IMR-90 (cell line): ENCODE measurements around the gene ZDHHC22. TPM values are rescaled to one million over a fixed set of nuclear protein-coding genes. Genes with fewer than 3 reads are reported as not detected.

Experiments used
- ATAC-seq: fragments of 200-7000 bp; cut with Tn5 transposase; 2 replicates; pipeline ENCODE4 v1.9.1; 2020; ENCODE audit warnings: low read depth, mild to moderate bottlenecking, moderate library complexity
- BruUV-seq: library from RNA; stranded (reverse); fragments of 400-500 nt; replicated peaks from 2 replicates; lab custom pipeline; 2021; lab: Mats Ljungman, UMichigan
- CTCF ChIA-PET: fragments of 300-600 bp; formaldehyde crosslinking; extraction: SDS; loops from one replicate; lab custom pipeline; 2021; ENCODE audit warnings: antibody characterized with exemption; lab: Yijun Ruan, JAX
- POLR2A ChIA-PET: fragments of 300-600 bp; sonication (Branson Sonifier 250); formaldehyde crosslinking; loops from one replicate; lab custom pipeline; 2022; ENCODE audit warnings: antibody characterized with exemption; ENCODE audit not compliant: unreplicated experiment; lab: Charles Lee
- DNase-seq: peaks from one replicate; pipeline ENCODE4 v3.0.0; 2013
- H2AFZ ChIP-seq: replicated peaks from 2 replicates; pipeline ENCODE3; 2013; ENCODE audit warnings: low read length, mild to moderate bottlenecking; ENCODE audit not compliant: poor library complexity
- H2AK5ac ChIP-seq: 2 replicates; pipeline ENCODE4 v1.6.1; 2013; ENCODE audit warnings: low read depth, low read length, inconsistent platforms
- H2AK9ac ChIP-seq: replicated peaks from 2 replicates; pipeline ENCODE3; 2013; ENCODE audit warnings: mild to moderate bottlenecking, low read depth, low read length, moderate library complexity; ENCODE audit not compliant: poor library complexity
- H2BK120ac ChIP-seq: 2 replicates; pipeline ENCODE4 v1.6.1; 2013; ENCODE audit warnings: low read depth, low read length, inconsistent platforms
- H2BK15ac ChIP-seq: 3 replicates; pipeline ENCODE4 v1.6.1; 2013; ENCODE audit warnings: low read depth, low read length, inconsistent platforms
- H2BK20ac ChIP-seq: 2 replicates; pipeline ENCODE4 v1.6.1; 2013; ENCODE audit warnings: low read depth, mild to moderate bottlenecking, inconsistent platforms, low read length, moderate library complexity
- H2BK5ac ChIP-seq: 2 replicates; pipeline ENCODE4 v1.6.1; 2013; ENCODE audit warnings: mild to moderate bottlenecking, low read depth, low read length, inconsistent platforms; ENCODE audit not compliant: poor library complexity, severe bottlenecking
- H3K14ac ChIP-seq: replicated peaks from 2 replicates; pipeline ENCODE4 v1.6.1; 2013; ENCODE audit warnings: low read depth, low read length, inconsistent platforms
- H3K18ac ChIP-seq: 2 replicates; pipeline ENCODE4 v1.6.1; 2013; ENCODE audit warnings: low read depth, low read length, control low read depth
- H3K23ac ChIP-seq: 2 replicates; pipeline ENCODE4 v1.6.1; 2013; ENCODE audit warnings: low read depth, low read length, inconsistent platforms
- H3K27ac ChIP-seq: 2 replicates; pipeline ENCODE4 v1.5.1; 2013; ENCODE audit warnings: mild to moderate bottlenecking, control low read depth, low read length; ENCODE audit not compliant: insufficient read depth
- H3K27me3 ChIP-seq: 2 replicates; pipeline ENCODE4 v1.6.1; 2013; ENCODE audit warnings: low read length; ENCODE audit not compliant: control insufficient read depth, insufficient read depth
- H3K36me3 ChIP-seq: 2 replicates; pipeline ENCODE4 v1.6.1; 2013; ENCODE audit warnings: low read length, mixed read lengths; ENCODE audit not compliant: control insufficient read depth, insufficient read depth
- H3K4ac ChIP-seq: 2 replicates; pipeline ENCODE4 v1.6.1; 2013; ENCODE audit warnings: low read depth, low read length, inconsistent platforms
- H3K4me1 ChIP-seq: 2 replicates; pipeline ENCODE4 v1.6.1; 2013; ENCODE audit warnings: low read length, mixed read lengths; ENCODE audit not compliant: control insufficient read depth, insufficient read depth
- H3K4me2 ChIP-seq: 2 replicates; pipeline ENCODE4 v1.6.1; 2013; ENCODE audit warnings: low read depth, mild to moderate bottlenecking, control low read depth, low read length, moderate library complexity
- H3K4me3 ChIP-seq: 2 replicates; pipeline ENCODE4 v1.5.1; 2013; ENCODE audit warnings: low read depth, mild to moderate bottlenecking, control low read depth, low read length, moderate library complexity; ENCODE audit not compliant: insufficient read depth
- H3K56ac ChIP-seq: 2 replicates; pipeline ENCODE4 v1.6.1; 2013; ENCODE audit warnings: low read length, inconsistent platforms; ENCODE audit not compliant: insufficient read depth; ENCODE audit errors: extremely low read depth
- H3K79me1 ChIP-seq, 2 experiments: 2 replicates each; pipeline ENCODE4 v1.6.1; 2013; ENCODE audit warnings: low read length in 2 of 2, inconsistent platforms in 1 of 2, low read depth in 1 of 2
- H3K9ac ChIP-seq: 2 replicates; pipeline ENCODE4 v1.6.1; 2013; ENCODE audit warnings: low read depth, low read length, control low read depth
- H3K9me1 ChIP-seq: 2 replicates; pipeline ENCODE4 v1.6.1; 2013; ENCODE audit warnings: low read length, inconsistent platforms; ENCODE audit not compliant: insufficient read depth
- H3K9me3 ChIP-seq: 2 replicates; pipeline ENCODE4 v1.6.1; 2013; ENCODE audit warnings: low read length; ENCODE audit not compliant: control insufficient read depth, insufficient read depth
- H4K20me1 ChIP-seq: 2 replicates; pipeline ENCODE4 v1.6.1; 2013; ENCODE audit warnings: low read length, inconsistent platforms; ENCODE audit not compliant: insufficient read depth
- H4K5ac ChIP-seq: 2 replicates; pipeline ENCODE4 v1.6.1; 2013; ENCODE audit warnings: mild to moderate bottlenecking, low read depth, low read length, control low read depth
- H4K8ac ChIP-seq, 2 experiments: 2 replicates each; pipeline ENCODE4 v1.6.1; 2013; ENCODE audit warnings: low read depth in 2 of 2, low read length in 2 of 2, control low read depth in 1 of 2, inconsistent platforms in 1 of 2
- H4K91ac ChIP-seq: 2 replicates; pipeline ENCODE4 v1.6.1; 2013; ENCODE audit warnings: low read depth, low read length, inconsistent platforms; ENCODE audit not compliant: insufficient read depth
- BHLHE40 ChIP-seq: fragments of 150-350 bp; IDR thresholded peaks from 2 replicates; pipeline ENCODE4 v1.6.1; 2016; ENCODE audit warnings: mild to moderate bottlenecking, low read depth, low read length
- CEBPB ChIP-seq: IDR thresholded peaks from 2 replicates; pipeline ENCODE4 v1.6.1; 2012; ENCODE audit warnings: low read depth, low read length, improper control_type of control experiment
- CHD1 ChIP-seq: IDR thresholded peaks from 2 replicates; pipeline ENCODE4 v1.6.1; 2012; ENCODE audit warnings: low read depth, low read length, improper control_type of control experiment
- FOS ChIP-seq: fragments of 150-350 bp; IDR thresholded peaks from 2 replicates; pipeline ENCODE4 v1.6.1; 2016; ENCODE audit warnings: low read depth, low read length
- MAFK ChIP-seq: IDR thresholded peaks from 2 replicates; pipeline ENCODE4 v1.6.1; 2012; ENCODE audit warnings: low read depth, low read length, improper control_type of control experiment
- MAZ ChIP-seq: IDR thresholded peaks from 2 replicates; pipeline ENCODE4 v1.6.1; 2012; ENCODE audit warnings: low read depth, mild to moderate bottlenecking, low read length, improper control_type of control experiment, moderate library complexity, borderline replicate concordance
- MXI1 ChIP-seq: IDR thresholded peaks from 2 replicates; pipeline ENCODE4 v1.6.1; 2012; ENCODE audit warnings: low read depth, mild to moderate bottlenecking, low read length, moderate library complexity, borderline replicate concordance
- NFE2L2 ChIP-seq: fragments of 150-350 bp; IDR thresholded peaks from 2 replicates; pipeline ENCODE4 v1.6.1; 2016; ENCODE audit warnings: low read depth, mild to moderate bottlenecking, low read length
- POLR2A ChIP-seq: IDR thresholded peaks from 2 replicates; pipeline ENCODE4 v1.6.1; 2012; ENCODE audit warnings: mild to moderate bottlenecking, low read depth, low read length
- RCOR1 ChIP-seq: IDR thresholded peaks from 2 replicates; pipeline ENCODE4 v1.6.1; 2012; ENCODE audit warnings: mild to moderate bottlenecking, low read length, improper control_type of control experiment; ENCODE audit not compliant: insufficient replicate concordance
- RFX5 ChIP-seq: IDR thresholded peaks from 2 replicates; pipeline ENCODE4 v1.8.0; 2012; ENCODE audit warnings: low read depth, mild to moderate bottlenecking, low read length, moderate library complexity
- SMC3 ChIP-seq: fragments of 150-350 bp; IDR thresholded peaks from 2 replicates; pipeline ENCODE4 v1.6.1; 2016; ENCODE audit warnings: low read depth, mild to moderate bottlenecking, antibody characterized with exemption, low read length, moderate library complexity
- WGBS, 2 experiments: methylation state at CpG; one replicate each; pipeline versions ENCODE4 v1.1.5 to v1.1.7; 2013; ENCODE audit warnings: missing lambda C conversion rate in 2 of 2; ENCODE audit not compliant: insufficient read length in 1 of 2; ENCODE audit errors: extremely low coverage in 2 of 2; 5-methylcytosine and 5-hydroxymethylcytosine counted together
- dilution Hi-C: fragments of 300-500 bp; cut with HindIII; formaldehyde crosslinking; loops from one replicate; pipeline ENCODE4 v1.14.3; 2018; ENCODE audit warnings: low sequenced_read_pairs; ENCODE audit not compliant: unreplicated experiment
- in situ Hi-C: fragments of 300-500 bp; cut with MboI; formaldehyde crosslinking; loops from 3 replicates; pipeline ENCODE4 v1.14.3; 2019; ENCODE audit warnings: low sequenced_read_pairs, inconsistent platforms, mixed read lengths
- intact Hi-C: fragments of 100-400 bp; cut with micrococcal nuclease; formaldehyde crosslinking; loops from 2 replicates; pipeline ENCODE4 v1.10.0; 2022
- polyA plus RNA-seq, 3 experiments: library from polyadenylated mRNA; depleted of rRNA; stranded (reverse); fragments of >200 nt; gene quantifications; 2 replicates each; pipeline ENCODE4 v1.2.3, GENCODE V29; 2012; ENCODE audit warnings: low replicate concordance in 1 of 3
- total RNA-seq: library from RNA; depleted of rRNA; stranded (reverse); fragments of >200 nt; gene quantifications from 2 replicates; pipeline ENCODE4 v1.2.3, GENCODE V29; 2012
- TF ChIP-seq, protein P1 (sequence below): fragments of 150-350 bp; IDR thresholded peaks from 2 replicates; pipeline ENCODE4 v1.6.1; 2017; ENCODE audit warnings: mild to moderate bottlenecking, antibody characterized with exemption, low read length, low read depth
- TF ChIP-seq, protein P2 (sequence below): conservative IDR thresholded peaks from 2 replicates; pipeline ENCODE4 v1.5.1; 2012; ENCODE audit warnings: mild to moderate bottlenecking, low read depth, low read length, improper control_type of control experiment
- TF ChIP-seq, protein P3 (sequence below): fragments of 150-350 bp; IDR thresholded peaks from 2 replicates; pipeline ENCODE4 v1.6.1; 2016; ENCODE audit warnings: low read depth, mild to moderate bottlenecking, low read length, moderate library complexity, borderline replicate concordance

Gene ZDHHC22
- total and polyA plus RNA-seq, 2 of the 4 experiments (the other 2 are of a cell fraction) = not detected

DNA sequence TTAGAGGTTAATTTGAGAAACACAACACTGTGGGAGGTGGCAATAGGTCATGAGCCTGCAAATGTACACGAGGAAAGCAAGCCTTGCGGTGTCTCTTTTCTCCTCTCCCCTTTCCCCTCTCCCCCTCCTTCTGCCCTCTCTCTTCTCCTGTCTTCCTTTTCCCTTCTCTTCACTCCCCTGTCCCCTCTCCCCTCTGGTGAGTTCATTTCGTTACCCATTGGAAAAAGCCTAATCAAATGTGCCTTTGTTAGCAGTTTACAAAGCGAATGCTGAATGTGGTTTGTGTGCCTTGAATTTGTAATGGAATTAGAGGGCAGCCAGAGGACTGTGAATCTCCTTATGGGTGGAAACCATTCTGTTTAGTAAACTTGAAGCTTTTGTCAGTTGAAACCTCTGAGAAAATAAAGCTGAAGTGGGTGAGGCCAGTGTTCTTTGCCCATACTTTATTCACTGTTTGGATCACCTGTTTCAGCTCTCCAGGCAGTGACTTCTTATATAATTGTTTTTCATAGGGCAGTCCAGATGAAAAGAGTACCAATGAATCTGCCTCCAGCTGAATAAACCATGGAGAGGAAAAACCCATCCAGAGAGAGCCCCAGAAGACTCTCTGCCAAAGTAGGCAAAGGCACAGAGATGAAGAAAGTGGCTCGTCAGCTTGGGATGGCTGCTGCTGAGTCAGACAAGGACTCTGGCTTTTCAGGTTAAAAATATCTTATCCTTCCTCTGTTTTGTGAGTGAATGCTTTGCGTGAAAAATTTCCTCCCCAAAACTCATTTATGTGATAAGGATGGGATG is 36.2 kb downstream of the ZDHHC22 start:
- Histone ChIP-seq H3K79me1 (peaks cover 20 to 22% of the 10 kb centered on the region in 2 experiments), H2BK20ac (no peak overlapping the region), H3K4me1 (no peaks in the 10 kb centered on the region; the same call in 1 of the 2 replicates), H3K9me3 (no peaks in the 10 kb centered on the region), H4K91ac (no peak overlapping the region), H3K9ac (no peak overlapping the region), H3K27me3 (no peaks in the 10 kb centered on the region), H4K5ac (no peak overlapping the region), H2AK5ac (no peak overlapping the region), H3K56ac (no peak overlapping the region), H2AFZ (no peak overlapping the region), H3K4me2 (no peak overlapping the region), H2BK5ac (no peak overlapping the region), H3K4ac (no peak overlapping the region), H3K4me3 (no peak overlapping the region), H4K20me1 (no peaks in the 10 kb centered on the region), H2BK120ac (no peak overlapping the region), H3K27ac (no peak overlapping the region), H4K8ac (no peak overlapping the region), H3K18ac (no peak overlapping the region), H2AK9ac (no peak overlapping the region), H3K14ac (no peak overlapping the region), H2BK15ac (no peak overlapping the region), H3K23ac (no peak overlapping the region), H3K36me3 (peaks cover 8% of the 10 kb centered on the region), H3K9me1 (no peaks in the 10 kb centered on the region)
- no TSS peak for BruUV-seq
- in situ Hi-C loops = no loop called here
- no peak for DNase-seq
- ChIA-PET POLR2A (interaction anchor here (0.5 kb wide), 1 partner anchor 201 kb away, joined by 3 read pairs; no protein-coding TSS in a partner anchor), CTCF (interaction anchor here (0.9 kb wide), 1 partner anchor 229 kb away, joined by 3 read pairs; no protein-coding TSS in a partner anchor)
- ATAC-seq = no peak
- no CpG with 5 or more reads among the region's 6 CpGs for WGBS, 2 experiments
- dilution Hi-C loops = no loop called here
- intact Hi-C loops = no loop called here
- TF ChIP-seq POLR2A (no peak), RCOR1 (no peak), FOS (no peak), MAZ (no peak), MAFK (no peak), MXI1 (no peak), BHLHE40 (no peak), RFX5 (no peak), SMC3 (no peak), CEBPB (no peak), CHD1 (no peak), NFE2L2 (no peak)
- TF ChIP-seq, protein P1, sequence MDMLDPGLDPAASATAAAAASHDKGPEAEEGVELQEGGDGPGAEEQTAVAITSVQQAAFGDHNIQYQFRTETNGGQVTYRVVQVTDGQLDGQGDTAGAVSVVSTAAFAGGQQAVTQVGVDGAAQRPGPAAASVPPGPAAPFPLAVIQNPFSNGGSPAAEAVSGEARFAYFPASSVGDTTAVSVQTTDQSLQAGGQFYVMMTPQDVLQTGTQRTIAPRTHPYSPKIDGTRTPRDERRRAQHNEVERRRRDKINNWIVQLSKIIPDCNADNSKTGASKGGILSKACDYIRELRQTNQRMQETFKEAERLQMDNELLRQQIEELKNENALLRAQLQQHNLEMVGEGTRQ = no peak
- TF ChIP-seq, protein P2, sequence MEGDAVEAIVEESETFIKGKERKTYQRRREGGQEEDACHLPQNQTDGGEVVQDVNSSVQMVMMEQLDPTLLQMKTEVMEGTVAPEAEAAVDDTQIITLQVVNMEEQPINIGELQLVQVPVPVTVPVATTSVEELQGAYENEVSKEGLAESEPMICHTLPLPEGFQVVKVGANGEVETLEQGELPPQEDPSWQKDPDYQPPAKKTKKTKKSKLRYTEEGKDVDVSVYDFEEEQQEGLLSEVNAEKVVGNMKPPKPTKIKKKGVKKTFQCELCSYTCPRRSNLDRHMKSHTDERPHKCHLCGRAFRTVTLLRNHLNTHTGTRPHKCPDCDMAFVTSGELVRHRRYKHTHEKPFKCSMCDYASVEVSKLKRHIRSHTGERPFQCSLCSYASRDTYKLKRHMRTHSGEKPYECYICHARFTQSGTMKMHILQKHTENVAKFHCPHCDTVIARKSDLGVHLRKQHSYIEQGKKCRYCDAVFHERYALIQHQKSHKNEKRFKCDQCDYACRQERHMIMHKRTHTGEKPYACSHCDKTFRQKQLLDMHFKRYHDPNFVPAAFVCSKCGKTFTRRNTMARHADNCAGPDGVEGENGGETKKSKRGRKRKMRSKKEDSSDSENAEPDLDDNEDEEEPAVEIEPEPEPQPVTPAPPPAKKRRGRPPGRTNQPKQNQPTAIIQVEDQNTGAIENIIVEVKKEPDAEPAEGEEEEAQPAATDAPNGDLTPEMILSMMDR = no peak
- TF ChIP-seq, protein P3, sequence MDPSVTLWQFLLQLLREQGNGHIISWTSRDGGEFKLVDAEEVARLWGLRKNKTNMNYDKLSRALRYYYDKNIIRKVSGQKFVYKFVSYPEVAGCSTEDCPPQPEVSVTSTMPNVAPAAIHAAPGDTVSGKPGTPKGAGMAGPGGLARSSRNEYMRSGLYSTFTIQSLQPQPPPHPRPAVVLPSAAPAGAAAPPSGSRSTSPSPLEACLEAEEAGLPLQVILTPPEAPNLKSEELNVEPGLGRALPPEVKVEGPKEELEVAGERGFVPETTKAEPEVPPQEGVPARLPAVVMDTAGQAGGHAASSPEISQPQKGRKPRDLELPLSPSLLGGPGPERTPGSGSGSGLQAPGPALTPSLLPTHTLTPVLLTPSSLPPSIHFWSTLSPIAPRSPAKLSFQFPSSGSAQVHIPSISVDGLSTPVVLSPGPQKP = no peak
